GM18520 (cell line): ENCODE data around the gene SH2D3A.
"Not testable (repeated sequence)": the region's sequence is repeated elsewhere in the genome, so short reads cannot be mapped to it uniquely, and the experiment has no call there.

Experiments used
- ATAC-seq: cut with Tn5 transposase; IDR thresholded peaks from one replicate; pipeline ENCODE4 v1.9.1; 2021; ENCODE audit not compliant: unreplicated experiment

SH2D3A gene

DNA sequence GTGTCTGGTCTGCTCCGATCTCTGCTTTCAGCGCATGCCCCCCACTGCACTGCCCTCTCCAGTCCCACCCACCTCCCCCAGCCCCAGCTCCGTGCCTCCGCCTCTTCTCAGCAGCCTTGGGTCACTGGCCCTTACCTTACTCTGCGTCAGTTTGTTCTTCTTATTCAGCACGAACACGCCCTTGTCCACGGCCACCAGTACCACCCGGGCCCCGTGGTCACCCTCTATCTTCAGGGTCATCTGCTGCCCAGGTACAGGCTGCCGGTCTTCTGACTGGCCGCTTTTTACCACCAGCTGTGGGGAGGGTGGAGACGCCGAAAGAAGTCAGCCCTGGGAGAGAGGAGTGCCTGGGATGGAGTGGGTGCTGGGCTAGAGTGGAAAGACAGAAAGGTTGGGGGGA is 57.7 kb downstream of the SH2D3A start:
- ATAC-seq, result no peak

DNA sequence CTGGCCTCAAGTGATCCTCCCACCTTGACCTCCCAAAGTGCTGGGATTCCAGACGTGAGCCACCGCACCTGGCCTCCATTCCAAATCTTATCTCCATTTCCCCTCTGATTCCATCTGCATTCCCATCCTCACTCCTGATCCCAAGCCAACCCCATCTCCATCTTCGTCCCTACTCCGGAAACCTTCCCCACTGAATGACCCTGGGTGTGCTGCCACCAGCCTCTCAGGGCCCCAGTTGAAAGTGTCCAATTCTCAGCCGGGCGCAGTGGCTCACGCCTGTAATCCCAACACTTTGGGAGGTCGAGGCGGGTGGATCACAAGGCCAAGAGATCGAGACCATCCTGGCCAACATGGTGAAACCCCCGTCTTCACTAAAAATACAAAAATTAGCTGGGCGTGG is 58.3 kb downstream of the SH2D3A start:
- not testable (repeated sequence) for ATAC-seq

DNA sequence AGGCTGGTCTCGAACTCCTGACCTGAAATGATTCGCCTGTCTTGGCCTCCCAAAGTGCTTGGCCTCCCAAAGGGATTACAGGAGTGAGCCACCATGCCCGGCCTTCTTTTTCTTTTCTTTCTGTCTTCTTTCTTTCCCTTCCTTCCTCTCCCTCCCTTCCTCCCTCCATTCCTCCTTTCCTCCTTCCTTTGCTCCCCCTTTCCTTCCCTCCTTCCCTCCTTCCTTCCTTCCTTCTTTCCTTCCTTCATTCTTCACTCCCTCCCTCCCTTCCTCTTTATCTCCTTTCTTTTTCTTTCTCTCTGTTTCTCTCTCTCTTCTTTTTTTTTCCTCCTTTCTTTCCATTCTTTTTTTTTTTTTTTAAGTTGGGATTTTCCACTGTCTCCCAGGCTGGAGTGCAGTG is 58.9 kb downstream of the SH2D3A start:
- ATAC-seq, result no peak

DNA sequence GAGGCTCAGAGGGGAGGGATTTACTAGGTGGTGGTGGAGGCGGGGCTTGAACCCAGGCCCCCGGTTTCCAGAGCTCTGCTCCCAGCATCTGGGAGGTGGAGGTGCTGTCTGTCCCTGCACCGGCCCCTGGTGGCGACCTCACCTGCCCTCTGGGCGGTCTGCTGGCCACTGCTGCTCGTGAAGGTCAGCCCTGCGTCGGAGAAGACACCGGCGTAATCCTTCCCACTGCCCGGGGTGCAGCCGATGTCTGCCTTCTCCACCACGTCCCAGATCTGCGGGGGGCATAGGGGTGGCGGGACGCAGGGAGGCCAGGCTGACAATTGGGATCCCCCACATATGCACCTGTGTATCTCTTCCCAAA is 59.6 kb downstream of the SH2D3A start:
- no peak for ATAC-seq

DNA sequence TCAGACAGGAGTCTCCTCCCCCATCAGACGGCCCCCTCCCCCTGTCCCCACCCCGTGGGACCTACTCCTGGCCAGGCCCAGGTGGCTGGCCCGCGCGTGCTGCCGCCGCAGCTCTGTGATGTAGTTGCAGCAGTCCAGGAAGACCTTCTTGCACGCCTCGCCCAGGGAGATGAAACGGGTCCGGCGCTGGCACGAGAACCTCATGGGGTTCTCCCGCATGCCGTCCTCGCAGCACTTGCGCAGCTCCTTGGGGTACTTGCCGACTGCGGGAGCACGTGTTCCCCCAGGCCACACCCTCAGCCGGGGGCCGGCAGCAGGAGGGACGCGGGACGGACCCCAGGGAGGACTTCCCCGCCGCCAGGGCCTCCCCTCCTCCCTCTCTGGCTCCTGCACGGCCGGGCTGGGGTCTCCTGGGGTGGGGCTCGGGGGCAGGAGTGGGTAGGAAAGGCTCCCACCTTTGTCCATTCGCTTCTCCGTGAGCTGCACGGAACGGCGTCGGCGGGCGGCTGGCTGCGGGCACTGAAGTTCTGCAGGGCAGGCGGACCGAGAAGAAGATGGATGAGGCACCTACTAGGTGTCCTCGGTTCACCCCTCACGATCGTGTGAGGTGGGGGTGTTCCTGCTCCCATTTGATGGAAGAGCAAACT is 60.1 kb downstream of the SH2D3A start:
- no peak for ATAC-seq

DNA sequence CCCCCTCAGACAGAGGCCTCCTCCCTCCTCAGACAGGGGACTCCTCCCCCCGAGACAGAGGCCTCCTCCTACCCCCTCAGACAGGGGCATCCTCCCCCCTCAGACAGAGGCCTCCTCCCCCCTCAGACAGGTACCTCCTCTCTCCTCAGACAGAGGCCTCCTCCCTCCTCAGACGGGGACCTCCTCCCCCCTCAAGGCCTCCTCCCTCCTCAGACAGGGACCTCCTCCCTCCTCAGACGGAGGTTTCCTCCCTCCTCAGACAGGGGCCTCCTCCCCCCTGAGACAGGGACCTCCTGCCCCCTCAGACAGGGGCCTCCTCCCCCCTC is 60.6 kb downstream of the SH2D3A start:
- ATAC-seq, result no peak

DNA sequence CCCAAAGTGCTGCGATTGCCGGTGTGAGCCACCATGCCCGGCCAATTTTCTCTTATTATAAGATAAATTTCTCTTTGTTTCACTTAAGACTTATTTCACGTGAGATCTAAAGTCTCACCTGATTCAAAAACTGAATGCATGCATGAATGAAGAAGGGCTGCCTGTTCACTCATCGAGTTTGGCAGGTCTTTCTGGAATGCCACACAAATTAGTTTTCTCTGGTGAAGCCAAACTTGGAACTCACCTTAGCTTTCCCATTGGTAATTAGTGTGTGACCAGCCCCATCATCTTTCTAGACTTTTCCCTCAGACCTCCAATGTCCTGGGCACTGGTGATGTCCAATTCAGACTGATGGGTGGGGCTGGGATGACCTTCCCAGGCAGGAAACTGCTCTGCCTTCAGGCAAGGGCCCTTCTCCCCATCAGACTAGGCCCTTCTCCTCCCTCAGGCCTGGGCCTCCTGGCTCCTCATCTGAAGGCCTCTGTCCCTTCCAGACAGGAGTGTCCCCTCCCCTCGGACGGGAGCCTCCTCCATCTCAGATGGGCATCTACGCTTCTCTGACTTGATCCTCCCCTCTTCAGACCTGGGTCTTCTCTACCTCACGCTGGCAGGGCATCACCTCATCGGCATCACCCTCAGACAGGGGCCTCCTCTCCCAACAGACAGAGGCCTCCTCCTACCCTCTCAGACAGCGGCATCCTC is 61.2 kb downstream of the SH2D3A start:
- no peak for ATAC-seq
